Loucy (cell line): Measurements from ENCODE around the gene CCNF.

Experiments
- H2AFZ ChIP-seq: fragments of 200-600 bp; sonication (generic); 2 replicates; pipeline ENCODE4 v1.6.0; 2016; ENCODE audit warnings: antibody characterized with exemption, mild to moderate bottlenecking, low read length, moderate library complexity
- H3F3A ChIP-seq: fragments of 200-600 bp; 2 replicates; pipeline ENCODE4 v1.6.0; 2016; ENCODE audit warnings: antibody characterized with exemption, low read depth, mild to moderate bottlenecking
- H3K27me3 ChIP-seq: fragments of 200-600 bp; sonication (generic); 2 replicates; pipeline ENCODE4 v1.6.1; 2014; ENCODE audit warnings: low read length, mild to moderate bottlenecking; ENCODE audit not compliant: insufficient read depth, poor library complexity, severe bottlenecking
- H3K36me3 ChIP-seq: fragments of 200-600 bp; sonication (generic); 2 replicates; pipeline ENCODE4 v1.6.1; 2016; ENCODE audit warnings: low read length; ENCODE audit not compliant: insufficient read depth
- H3K4me1 ChIP-seq: fragments of 200-600 bp; sonication (generic); 2 replicates; pipeline ENCODE4 v1.5.1; 2014; ENCODE audit warnings: low read length, mild to moderate bottlenecking; ENCODE audit not compliant: insufficient read depth, poor library complexity, severe bottlenecking
- H3K4me2 ChIP-seq: fragments of 200-600 bp; sonication (generic); 2 replicates; pipeline ENCODE4 v1.6.0; 2014; ENCODE audit warnings: antibody characterized with exemption, low read length, low read depth, mild to moderate bottlenecking; ENCODE audit not compliant: poor library complexity, severe bottlenecking
- H3K4me3 ChIP-seq: fragments of 200-600 bp; sonication (generic); 2 replicates; pipeline ENCODE4 v1.5.1; 2014; ENCODE audit warnings: low read length, mild to moderate bottlenecking, mixed read lengths; ENCODE audit not compliant: poor library complexity, severe bottlenecking
- H3K79me2 ChIP-seq: fragments of 200-600 bp; sonication (generic); 2 replicates; pipeline ENCODE4 v1.6.1; 2014; ENCODE audit warnings: low read length; ENCODE audit not compliant: insufficient read depth
- H3K9ac ChIP-seq: fragments of 200-600 bp; sonication (generic); 2 replicates; pipeline ENCODE4 v1.6.0; 2014; ENCODE audit warnings: mild to moderate bottlenecking, low read depth, low read length, moderate library complexity; ENCODE audit not compliant: poor library complexity, severe bottlenecking
- H3K9me2 ChIP-seq: fragments of 200-600 bp; sonication (generic); replicated peaks from 2 replicates; pipeline ENCODE4 v1.6.1; 2016; ENCODE audit warnings: low read depth, low read length, mixed read lengths
- H3K9me3 ChIP-seq: fragments of 200-600 bp; sonication (generic); 2 replicates; pipeline ENCODE4 v1.6.1; 2014; ENCODE audit warnings: mild to moderate bottlenecking, antibody characterized with exemption, low read length, low read depth; ENCODE audit not compliant: insufficient read depth
- H4K20me1 ChIP-seq: fragments of 200-600 bp; sonication (generic); 2 replicates; pipeline ENCODE4 v1.6.0; 2014; ENCODE audit warnings: antibody characterized with exemption, low read length, mild to moderate bottlenecking; ENCODE audit not compliant: insufficient read depth, poor library complexity, severe bottlenecking
- EZH2phosphoT487 ChIP-seq: fragments of 200-600 bp; IDR thresholded peaks from 2 replicates; pipeline ENCODE4 v1.6.1; 2018; ENCODE audit warnings: antibody characterized with exemption, mild to moderate bottlenecking, moderate library complexity, borderline replicate concordance
- TF ChIP-seq, protein P1 (sequence below): fragments of 200-600 bp; sonication (generic); conservative IDR thresholded peaks from 2 replicates; pipeline ENCODE4 v1.5.1; 2014; ENCODE audit warnings: mild to moderate bottlenecking, antibody characterized with exemption, low read length

Gene CCNF

DNA sequence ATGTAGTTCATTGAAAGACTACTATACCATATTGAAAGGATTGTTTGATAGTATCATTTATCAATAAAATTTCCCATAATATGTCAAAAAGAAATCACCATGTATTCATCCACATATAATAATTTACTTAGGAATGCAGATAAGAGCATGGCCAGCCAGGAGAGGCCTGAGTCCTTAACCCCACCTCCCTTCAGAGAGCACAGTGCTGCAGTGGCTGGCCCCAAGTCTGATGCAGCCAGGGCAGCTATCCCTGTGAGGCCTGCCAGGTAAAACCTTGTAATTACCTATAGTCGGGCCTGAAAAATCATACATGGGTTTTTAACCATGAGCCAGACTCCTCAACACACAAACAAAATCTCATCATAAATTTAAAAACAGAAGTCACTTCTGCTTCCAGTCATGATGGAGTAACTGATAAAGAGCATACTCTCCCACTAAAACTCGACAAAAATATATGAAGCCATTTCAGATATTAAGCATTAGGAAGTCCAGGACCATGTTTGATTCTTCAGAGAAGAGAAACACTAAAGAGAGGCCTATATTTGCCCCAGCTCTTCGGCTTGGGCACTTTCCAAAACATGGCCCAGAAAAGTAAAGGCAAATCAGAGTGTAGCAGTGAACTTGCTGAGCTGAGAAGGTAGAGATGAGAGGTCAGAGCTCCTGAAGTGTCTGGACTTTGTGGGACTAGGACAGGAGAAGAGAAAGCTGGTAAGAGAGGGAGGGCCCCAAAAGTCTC is 40.9 kb upstream of the CCNF start:
- H2AFZ ChIP-seq, result no peak overlapping the region

DNA sequence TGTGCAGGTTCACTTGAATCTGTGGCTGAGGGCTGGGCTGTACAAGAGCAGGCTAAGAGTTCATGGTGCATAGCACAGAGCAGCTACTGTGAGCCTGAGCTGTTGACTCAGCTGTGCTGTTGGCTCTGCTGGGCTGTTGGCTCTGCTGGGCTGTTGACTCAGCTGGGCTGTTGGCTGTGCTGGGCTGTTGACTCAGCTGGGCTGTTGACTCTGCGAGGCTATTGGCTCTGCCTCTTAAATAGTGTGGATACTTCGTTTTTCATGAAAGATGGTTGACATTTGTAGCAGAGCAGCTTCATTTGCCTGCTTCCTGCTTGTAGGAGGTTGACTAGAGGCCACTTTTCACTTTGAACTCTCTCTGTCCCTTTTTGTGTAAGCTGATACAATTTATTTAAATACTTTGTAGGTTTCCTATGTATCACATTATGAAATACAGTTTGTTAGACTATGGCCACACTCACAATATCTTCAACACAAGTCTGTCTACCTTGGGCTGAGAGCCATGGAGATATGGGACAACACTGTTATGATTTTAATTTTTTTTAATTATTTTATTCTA is 40.3 kb upstream of the CCNF start:
- Histone ChIP-seq H3K4me1 (no peaks in the 10 kb centered on the region), H3K9ac (no peak overlapping the region), H3K36me3 (no peaks in the 10 kb centered on the region), H3F3A (no peaks in the 10 kb centered on the region), H3K4me3 (no peak overlapping the region), H3K4me2 (no peak overlapping the region), H4K20me1 (no peaks in the 10 kb centered on the region), H3K9me3 (no peaks in the 10 kb centered on the region), H3K79me2 (no peaks in the 10 kb centered on the region), H3K27me3 (no peaks in the 10 kb centered on the region), H2AFZ (no peak overlapping the region), H3K9me2 (no peaks in the 10 kb centered on the region)
- TF ChIP-seq, protein P1, sequence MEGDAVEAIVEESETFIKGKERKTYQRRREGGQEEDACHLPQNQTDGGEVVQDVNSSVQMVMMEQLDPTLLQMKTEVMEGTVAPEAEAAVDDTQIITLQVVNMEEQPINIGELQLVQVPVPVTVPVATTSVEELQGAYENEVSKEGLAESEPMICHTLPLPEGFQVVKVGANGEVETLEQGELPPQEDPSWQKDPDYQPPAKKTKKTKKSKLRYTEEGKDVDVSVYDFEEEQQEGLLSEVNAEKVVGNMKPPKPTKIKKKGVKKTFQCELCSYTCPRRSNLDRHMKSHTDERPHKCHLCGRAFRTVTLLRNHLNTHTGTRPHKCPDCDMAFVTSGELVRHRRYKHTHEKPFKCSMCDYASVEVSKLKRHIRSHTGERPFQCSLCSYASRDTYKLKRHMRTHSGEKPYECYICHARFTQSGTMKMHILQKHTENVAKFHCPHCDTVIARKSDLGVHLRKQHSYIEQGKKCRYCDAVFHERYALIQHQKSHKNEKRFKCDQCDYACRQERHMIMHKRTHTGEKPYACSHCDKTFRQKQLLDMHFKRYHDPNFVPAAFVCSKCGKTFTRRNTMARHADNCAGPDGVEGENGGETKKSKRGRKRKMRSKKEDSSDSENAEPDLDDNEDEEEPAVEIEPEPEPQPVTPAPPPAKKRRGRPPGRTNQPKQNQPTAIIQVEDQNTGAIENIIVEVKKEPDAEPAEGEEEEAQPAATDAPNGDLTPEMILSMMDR, result no peak
- no peak for TF ChIP-seq EZH2phosphoT487

More for the DNA sequence above, 40.9 kb upstream of the CCNF start:
- H3K9me3 ChIP-seq, result no peaks in the 10 kb centered on the region
- no peak overlapping the region for H3K9ac ChIP-seq
- TF ChIP-seq, protein P1, result no peak
- TF ChIP-seq EZH2phosphoT487, result no peak
- H3K4me3 ChIP-seq, result no peak overlapping the region
- no peaks in the 10 kb centered on the region for H3K9me2 ChIP-seq
- H3F3A ChIP-seq, result no peaks in the 10 kb centered on the region
- H3K4me1 ChIP-seq, result no peaks in the 10 kb centered on the region
- no peaks in the 10 kb centered on the region for H3K79me2 ChIP-seq
- no peaks in the 10 kb centered on the region for H4K20me1 ChIP-seq
- no peaks in the 10 kb centered on the region for H3K27me3 ChIP-seq
- no peak overlapping the region for H3K4me2 ChIP-seq
- no peaks in the 10 kb centered on the region for H3K36me3 ChIP-seq

DNA sequence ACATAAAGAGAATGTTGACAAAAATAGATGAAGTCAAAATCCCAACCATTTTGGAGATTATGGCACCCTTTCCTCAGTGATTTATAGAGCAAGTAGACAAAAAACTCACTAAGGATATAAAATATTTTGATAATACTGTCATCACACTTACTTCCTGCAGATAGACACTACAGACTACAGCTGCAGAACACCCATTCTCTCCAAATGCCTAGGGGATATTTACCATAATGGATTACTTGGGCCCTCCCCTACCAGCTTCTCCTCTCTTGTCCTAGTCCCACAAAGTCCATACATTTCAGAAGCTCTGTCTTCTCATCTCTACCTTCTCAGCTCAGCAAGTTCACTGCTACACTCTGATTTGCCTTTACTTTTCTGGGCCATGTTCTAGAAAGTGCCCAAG is 37.2 kb upstream of the CCNF start:
- Histone ChIP-seq H3K79me2 (no peaks in the 10 kb centered on the region), H3K4me2 (no peak overlapping the region), H3K9me3 (no peaks in the 10 kb centered on the region), H2AFZ (no peak overlapping the region), H3K36me3 (no peaks in the 10 kb centered on the region), H3F3A (no peaks in the 10 kb centered on the region), H3K27me3 (no peaks in the 10 kb centered on the region), H4K20me1 (no peaks in the 10 kb centered on the region), H3K9me2 (no peaks in the 10 kb centered on the region), H3K9ac (no peak overlapping the region), H3K4me1 (no peaks in the 10 kb centered on the region), H3K4me3 (no peak overlapping the region)
- TF ChIP-seq, protein P1, result no peak
- TF ChIP-seq EZH2phosphoT487, result no peak
